Measurements from ENCODE around the gene CSHL1.
"Not testable (repeated sequence)": the region's sequence is repeated elsewhere in the genome, so short reads cannot be mapped to it uniquely, and the experiment has no call there.

The CSHL1 gene

DNA sequence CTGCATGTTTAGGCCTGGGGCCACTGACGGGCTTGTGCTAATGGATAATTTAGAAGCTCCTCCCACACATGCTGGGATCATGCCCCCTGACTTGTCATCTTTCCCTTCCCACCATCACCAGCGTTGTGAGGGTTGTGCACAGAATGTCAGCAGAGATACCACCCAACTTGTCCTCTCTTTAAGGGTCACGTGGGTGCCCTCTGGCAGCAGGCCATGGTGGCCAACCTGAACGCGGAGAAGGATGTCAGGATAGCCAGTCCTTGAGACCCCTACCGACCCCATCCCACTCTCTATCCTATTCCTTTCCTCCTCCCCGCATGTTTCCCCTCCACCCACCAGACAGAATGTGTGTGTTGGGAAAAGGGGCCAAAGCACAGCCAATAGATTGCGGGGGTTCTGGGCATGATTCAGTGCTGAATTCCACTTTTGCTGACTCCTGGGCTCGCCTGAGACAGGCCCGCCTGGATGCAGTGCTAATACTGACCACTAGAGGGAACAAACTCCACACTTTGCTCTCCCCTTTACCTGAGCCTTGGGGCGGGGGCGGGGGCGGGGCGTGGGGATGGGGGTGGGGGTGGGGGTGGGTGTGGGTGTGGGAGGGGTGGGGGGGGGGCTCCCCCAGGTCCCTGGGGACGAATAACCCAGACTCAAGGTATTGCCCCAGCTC is 29.0 kb downstream of the CSHL1 start, which contains the start of gene GH2:
GH2 (minus strand) TSS at position 10 of the 667 bp plus-strand sequence. CDS start 143 bp downstream, outside the sequence.
- no peak for DNase-seq

- DNase-seq: not testable (repeated sequence)
Measured at GRCh38 chr17:63881337-63881736, 29.7 kb downstream of the CSHL1 start.

DNA sequence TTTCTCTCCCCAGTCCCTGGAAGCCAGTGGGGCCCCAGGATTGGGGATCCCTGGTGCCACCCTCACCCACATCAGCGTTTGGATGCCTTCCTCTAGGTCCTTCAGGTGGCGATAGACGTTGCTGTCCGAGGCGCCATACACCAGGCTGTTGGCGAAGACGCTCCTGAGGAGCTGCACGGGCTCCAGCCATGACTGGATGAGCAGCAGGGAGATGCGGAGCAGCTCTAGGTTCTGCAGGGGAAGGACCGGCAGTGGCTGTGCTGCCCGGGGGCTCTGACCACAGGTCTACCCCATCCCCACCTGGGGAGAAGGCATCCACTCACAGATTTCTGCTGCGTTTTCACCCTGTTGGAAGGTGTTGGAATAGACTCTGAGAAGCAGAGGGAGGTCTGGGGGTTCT is 30.4 kb downstream of the CSHL1 start:
- no peak for DNase-seq

DNA sequence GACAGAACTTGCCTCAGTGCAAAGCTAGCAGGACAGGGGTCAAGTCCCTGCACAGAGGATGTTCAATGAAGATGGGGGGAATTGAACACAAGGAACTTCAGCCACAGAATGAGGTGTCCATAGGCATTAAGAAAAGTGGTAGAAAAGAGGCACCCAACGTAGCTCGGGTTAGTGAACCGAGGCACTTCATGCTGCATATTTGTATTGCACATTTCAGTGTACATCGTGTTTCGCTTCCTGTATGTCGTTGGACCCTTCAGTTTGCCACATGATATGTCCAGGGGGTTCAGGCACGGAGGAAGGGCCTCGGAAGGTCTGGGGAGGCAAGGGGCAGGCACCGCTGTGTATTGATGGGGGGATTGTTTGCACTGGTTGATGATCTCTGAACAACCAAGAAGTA is 32.6 kb downstream of the CSHL1 start:
- not testable (repeated sequence) for DNase-seq

GRCh38 chr17:63874693-63875092 is 36.4 kb downstream of the CSHL1 start:
- DNase-seq: not testable (repeated sequence)

GRCh38 chr17:63874061-63874626 is 36.9 kb downstream of the CSHL1 start:
- DNase-seq: not testable (repeated sequence)

DNA sequence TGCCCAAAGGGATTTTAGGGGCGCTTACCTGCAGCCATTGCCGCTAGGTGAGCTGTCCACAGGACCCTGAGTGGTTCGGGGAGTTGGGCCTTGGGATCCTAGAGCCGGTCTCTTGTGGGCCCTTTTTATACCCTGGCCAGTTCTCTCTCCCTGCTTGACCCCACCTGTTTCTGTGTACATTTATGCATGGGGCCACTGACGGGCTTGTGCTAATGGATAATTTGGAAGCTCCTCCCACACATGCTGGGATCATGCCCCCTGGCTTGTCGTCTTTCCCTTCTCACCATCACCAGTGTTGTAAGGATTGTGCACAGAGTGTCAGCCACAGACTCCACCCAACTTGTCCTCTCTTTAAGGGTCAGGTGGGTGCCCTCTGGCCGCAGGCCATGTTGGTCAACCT is 37.5 kb downstream of the CSHL1 start, which contains the start of gene CSH2:
CSH2 (minus strand) TSS at position 101 of the 400 bp plus-strand sequence; CDS start at position 38, 63 bp downstream.
- not testable (repeated sequence) for DNase-seq

DNA sequence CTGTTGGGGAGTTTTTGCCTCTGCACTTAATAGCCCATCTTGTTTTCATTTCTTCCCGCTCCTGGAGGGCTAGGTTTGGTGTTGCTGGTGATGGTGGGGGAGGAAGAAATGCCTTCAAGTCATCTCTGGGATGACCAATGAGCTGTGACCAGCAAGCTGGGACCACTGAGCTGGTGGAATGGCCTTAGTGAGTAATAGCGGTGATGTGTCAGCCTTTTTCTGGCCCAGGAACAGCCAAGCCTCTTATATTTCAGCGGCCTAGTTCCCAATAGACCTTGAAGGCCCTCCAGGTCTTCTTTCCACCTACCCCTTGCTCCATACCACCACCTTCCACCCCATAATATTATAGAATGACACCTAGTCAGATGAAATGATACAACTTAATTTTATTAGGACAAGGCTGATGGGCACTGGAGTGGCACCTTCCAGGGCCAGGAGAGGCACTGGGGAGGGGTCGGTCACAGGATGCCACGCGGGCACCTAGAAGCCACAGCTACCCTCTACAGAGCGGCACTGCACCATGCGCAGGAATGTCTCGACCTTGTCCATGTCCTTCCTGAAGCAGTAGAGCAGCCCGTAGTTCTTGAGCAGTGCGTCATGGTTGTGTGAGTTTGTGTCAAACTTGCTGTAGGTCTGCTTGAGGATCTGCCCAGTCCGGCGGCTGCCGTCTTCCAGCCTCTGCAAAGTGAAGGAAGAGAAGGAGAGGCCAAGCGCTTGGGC is 39.3 kb downstream of the CSHL1 start:
- DNase-seq: not testable (repeated sequence)

- DNase-seq: not testable (repeated sequence)
Measured at GRCh38 chr17:63870292-63870665, 40.8 kb downstream of the CSHL1 start.

GRCh38 chr17:63869491-63870291 is 41.4 kb downstream of the CSHL1 start:
- not testable (repeated sequence) for DNase-seq

DNA sequence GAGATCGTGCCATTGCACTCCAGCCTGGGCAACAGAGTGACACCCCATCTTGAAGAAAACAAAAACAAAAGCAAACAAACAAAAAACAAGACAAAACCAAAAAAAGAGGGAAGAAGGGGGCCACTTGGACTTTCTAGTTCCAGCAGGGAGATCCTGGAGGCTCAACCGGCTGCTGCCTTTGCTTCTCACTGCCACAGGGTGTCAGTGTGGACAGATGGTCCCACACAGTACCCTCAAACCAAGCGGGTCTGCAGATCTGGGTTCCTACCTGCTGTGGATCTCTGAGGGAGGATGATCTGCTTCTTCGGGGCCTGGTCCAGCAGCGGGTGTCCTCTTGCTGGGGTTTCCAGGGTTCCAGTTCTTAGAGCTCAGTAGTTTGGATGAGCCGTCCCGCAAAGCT is 44.4 kb downstream of the CSHL1 start:
- DNase-seq: not testable (repeated sequence)
